Measurements from ENCODE around the gene LASP1.

The LASP1 gene

GRCh38 chr17:38872671-38873385, 3.0 kb downstream of the LASP1 start:
- intact Hi-C loops (cut with DNase I; ENCODE audit: low total_unique reads): loop anchor here (10.0 kb wide), 1 partner anchor 292 kb away; the partner anchor contains the start of gene ARL5C
- peak overlapping the region; percentile 77 to 96 for H3K4me3 ChIP-seq
- H3K36me3 ChIP-seq: peaks cover 0 to 4% (median 0%) of the 10 kb centered on the region in 3 donors
- no peak for TF ChIP-seq CTCF (IDR thresholded peaks at IDR 0.05)
- DNase-seq: no peak
- peak overlapping the region; percentile 92 to 98 for H3K27ac ChIP-seq
- no peaks in the 10 kb centered on the region for H3K27me3 ChIP-seq
- H3K9me3 ChIP-seq: no peaks in the 10 kb centered on the region
- H3K4me1 ChIP-seq: peaks cover 6 to 78% (median 68%) of the 10 kb centered on the region in 4 donors

GRCh38 chr17:38873640-38874380, 4.0 kb downstream of the LASP1 start:
- intact Hi-C loops (cut with DNase I; ENCODE audit: low total_unique reads): loop anchor here (10.0 kb wide), 1 partner anchor 291 kb away; the partner anchor contains the start of gene ARL5C
- H3K27me3 ChIP-seq: no peaks in the 10 kb centered on the region
- H3K27ac ChIP-seq: peak overlapping the region; percentile 92 to 98
- peaks cover 6 to 79% (median 70%) of the 10 kb centered on the region in 4 donors for H3K4me1 ChIP-seq
- no peaks in the 10 kb centered on the region for H3K9me3 ChIP-seq
- no peak for TF ChIP-seq CTCF (IDR thresholded peaks at IDR 0.05)
- no peak for DNase-seq
- H3K36me3 ChIP-seq: peaks cover 8 to 14% (median 10%) of the 10 kb centered on the region in 3 donors
- peak overlapping the region; percentile 26 to 96 for H3K4me3 ChIP-seq

GRCh38 chr17:38874505-38875400, 4.9 kb downstream of the LASP1 start:
- H3K36me3 ChIP-seq: peaks cover 10 to 18% (median 12%) of the 10 kb centered on the region in 3 donors
- no peak for TF ChIP-seq CTCF (IDR thresholded peaks at IDR 0.05)
- peak overlapping the region; percentile 26 to 96 for H3K4me3 ChIP-seq
- H3K4me1 ChIP-seq: peaks cover 6 to 87% (median 76%) of the 10 kb centered on the region in 4 donors
- H3K9me3 ChIP-seq: no peaks in the 10 kb centered on the region
- H3K27me3 ChIP-seq: no peaks in the 10 kb centered on the region
- H3K27ac ChIP-seq: peak overlapping the region; percentile 92 to 98
- intact Hi-C loops (cut with DNase I; ENCODE audit: low total_unique reads): loop anchor here (10.0 kb wide), 1 partner anchor 290 kb away; the partner anchor contains the start of gene ARL5C
- DNase-seq: peak in 1 of 2 donors; percentile 87

- no peak for DNase-seq
- no peak for TF ChIP-seq CTCF (IDR thresholded peaks at IDR 0.05)
- no peaks in the 10 kb centered on the region for H3K27me3 ChIP-seq
- intact Hi-C loops (cut with DNase I; ENCODE audit: low total_unique reads): loop anchor here (10.0 kb wide), 1 partner anchor 289 kb away; the partner anchor contains the start of gene ARL5C
- H3K9me3 ChIP-seq: no peaks in the 10 kb centered on the region
- peak overlapping the region; percentile 92 to 98 for H3K27ac ChIP-seq
- peak overlapping the region; percentile 26 to 96 for H3K4me3 ChIP-seq
- H3K36me3 ChIP-seq: peaks cover 10 to 18% (median 12%) of the 10 kb centered on the region in 3 donors
- H3K4me1 ChIP-seq: peaks cover 6 to 95% (median 84%) of the 10 kb centered on the region in 4 donors
Observed at GRCh38 chr17:38875477-38876075, 5.7 kb downstream of the LASP1 start.
